ENCODE results near the gene SCAF4. TPM values are rescaled to one million over a fixed set of nuclear protein-coding genes. Genes with fewer than 3 reads are reported as not detected.

SCAF4 gene
- total and polyA plus RNA-seq, 9 of the 15 experiments (the other 6 are each of a cell fraction or from before 2014, with no cell fraction given), result 2.3 to 55.7 (median 17.2) TPM

DNA sequence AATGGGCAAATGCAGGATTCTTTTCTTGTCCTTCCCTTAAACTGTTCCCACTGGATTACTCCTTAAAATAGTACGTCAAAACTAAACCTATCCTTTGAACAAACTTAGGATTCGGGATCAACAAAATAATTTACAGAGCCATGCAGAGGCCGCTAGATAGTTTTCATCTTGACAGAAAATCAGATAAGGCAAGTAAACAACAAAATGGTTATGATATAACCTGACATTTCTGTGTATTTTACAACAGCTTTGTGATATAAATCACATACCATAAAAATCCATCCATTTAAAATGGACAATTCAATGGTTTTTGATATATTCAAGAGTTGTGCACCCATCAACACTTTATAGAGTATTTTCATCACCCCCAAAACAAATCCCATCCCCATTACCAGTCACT lies 11.2 kb downstream of the SCAF4 start:
- H3K4me3 ChIP-seq, result no peak overlapping the region
- no peaks in the 10 kb centered on the region for H3K9me1 ChIP-seq (ENCODE audit: control insufficient read depth, insufficient read depth, low read length)
- POLR2A ChIA-PET, result interaction anchor here (1.5 to 2.0 kb wide), 3 partner anchors 9 to 11 kb away, joined by 3 to 8 read pairs (median 4); no protein-coding TSS in a partner anchor
- peaks cover 33% of the 10 kb centered on the region for H4K20me1 ChIP-seq (replicated peaks; ENCODE audit: control insufficient read depth, insufficient read depth, low read length)
- H3K4me2 ChIP-seq (ENCODE audit: insufficient read depth, low read length), result peak overlapping the region; percentile 66
- CTCF ChIA-PET (ENCODE audit: low intra/inter-chr PET ratio), result interaction anchor here (0.5 kb wide), 1 partner anchor 835 kb away, joined by 3 read pairs; no protein-coding TSS in a partner anchor
- 19% methylated on average over 3 of the region's 3 CpGs for WGBS (ENCODE audit: insufficient coverage, low coverage, missing lambda C conversion rate)
- H3K79me2 ChIP-seq (ENCODE audit: control insufficient read depth, insufficient read depth, low read length), result peaks cover 98% of the 10 kb centered on the region
- no peak overlapping the region for H2AFZ ChIP-seq (ENCODE audit: low read depth, low read length)
- H3K27ac ChIP-seq (ENCODE audit: extremely low read depth, low read depth, low read length), result peak overlapping the region; percentile 39; the same call in 1 of the 3 replicates
- FAIRE-seq (no peak), DNase-seq (ENCODE audit: extremely low read depth in 1 of 4, low spot score in 3 of 4) (no peak), ATAC-seq (no peak)
- H3K9ac ChIP-seq (ENCODE audit: insufficient read depth in 1 of 2, low read depth in 2 of 2, low read length in 2 of 2), result no peak overlapping the region
- no TSS peak for BruUV-seq (replicated peaks)
- in situ Hi-C loops (cut with MboI) (no loop called here), intact Hi-C loops (cut with micrococcal nuclease) (no loop called here)
- H3K36me3 ChIP-seq (ENCODE audit: control insufficient read depth, insufficient read depth, low read length), result peaks cover 22% of the 10 kb centered on the region; the same call in 1 of the 3 replicates
- H3K4me1 ChIP-seq (replicated peaks in 1 of 2; ENCODE audit: control insufficient read depth in 2 of 2, insufficient read depth in 2 of 2, low read length in 2 of 2), result peaks cover 6 to 37% of the 10 kb centered on the region in 2 experiments; a peak in 4 of 5 replicates
- no peaks in the 10 kb centered on the region for H3K27me3 ChIP-seq (ENCODE audit: control insufficient read depth in 2 of 2, insufficient read depth in 2 of 2, low read length in 2 of 2)
- H3K9me3 ChIP-seq (replicated peaks; ENCODE audit: control insufficient read depth, insufficient read depth, low read depth, low read length), result no peaks in the 10 kb centered on the region
- TF ChIP-seq FOXJ2 (tag; IDR thresholded peaks at IDR 0.05) (peak; percentile 73), ZNF668 (CRISPR knock-in tag; IDR thresholded peaks at IDR 0.05) (no peak), DMBX1 (CRISPR knock-in tag; IDR thresholded peaks at IDR 0.05; ENCODE audit: borderline replicate concordance) (no peak), ADNP (tag; IDR thresholded peaks at IDR 0.05) (peak; percentile 47; the same call in 1 of the 2 replicates), SMARCA5 (IDR thresholded peaks at IDR 0.05) (no peak), ZNF41 (CRISPR knock-in tag; conservative IDR thresholded peaks at IDR 0.05) (no peak), TCFL5 (CRISPR knock-in tag; conservative IDR thresholded peaks at IDR 0.05) (no peak), IRF2 (CRISPR knock-in tag; IDR thresholded peaks at IDR 0.05) (no peak), ZNF384 (IDR thresholded peaks at IDR 0.05; ENCODE audit: low read depth, low read length) (no peak), GATA2 (CRISPR knock-in tag; IDR thresholded peaks at IDR 0.05) (0 out of 2 replicates have a peak, but pooled peaks have one; percentile 3), ZNF57 (CRISPR knock-in tag; IDR thresholded peaks at IDR 0.05) (no peak), RFX7 (CRISPR knock-in tag; IDR thresholded peaks at IDR 0.05) (no peak), E2F3 (CRISPR knock-in tag; IDR thresholded peaks at IDR 0.05) (no peak)
- TF ChIP-seq, protein P1, sequence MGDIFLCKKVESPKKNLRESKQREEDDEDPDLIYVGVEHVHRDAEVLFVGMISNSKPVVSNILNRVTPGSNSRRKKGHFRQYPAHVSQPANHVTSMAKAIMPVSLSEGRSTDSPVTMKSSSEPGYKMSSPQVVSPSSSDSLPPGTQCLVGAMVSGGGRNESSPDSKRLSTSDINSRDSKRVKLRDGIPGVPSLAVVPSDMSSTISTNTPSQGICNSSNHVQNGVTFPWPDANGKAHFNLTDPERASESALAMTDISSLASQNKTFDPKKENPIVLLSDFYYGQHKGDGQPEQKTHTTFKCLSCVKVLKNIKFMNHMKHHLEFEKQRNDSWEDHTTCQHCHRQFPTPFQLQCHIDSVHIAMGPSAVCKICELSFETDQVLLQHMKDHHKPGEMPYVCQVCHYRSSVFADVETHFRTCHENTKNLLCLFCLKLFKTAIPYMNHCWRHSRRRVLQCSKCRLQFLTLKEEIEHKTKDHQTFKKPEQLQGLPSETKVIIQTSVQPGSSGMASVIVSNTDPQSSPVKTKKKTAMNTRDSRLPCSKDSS (IDR thresholded peaks at IDR 0.05; ENCODE audit: low read depth, partially characterized antibody), result no peak
- TF ChIP-seq, protein P2, sequence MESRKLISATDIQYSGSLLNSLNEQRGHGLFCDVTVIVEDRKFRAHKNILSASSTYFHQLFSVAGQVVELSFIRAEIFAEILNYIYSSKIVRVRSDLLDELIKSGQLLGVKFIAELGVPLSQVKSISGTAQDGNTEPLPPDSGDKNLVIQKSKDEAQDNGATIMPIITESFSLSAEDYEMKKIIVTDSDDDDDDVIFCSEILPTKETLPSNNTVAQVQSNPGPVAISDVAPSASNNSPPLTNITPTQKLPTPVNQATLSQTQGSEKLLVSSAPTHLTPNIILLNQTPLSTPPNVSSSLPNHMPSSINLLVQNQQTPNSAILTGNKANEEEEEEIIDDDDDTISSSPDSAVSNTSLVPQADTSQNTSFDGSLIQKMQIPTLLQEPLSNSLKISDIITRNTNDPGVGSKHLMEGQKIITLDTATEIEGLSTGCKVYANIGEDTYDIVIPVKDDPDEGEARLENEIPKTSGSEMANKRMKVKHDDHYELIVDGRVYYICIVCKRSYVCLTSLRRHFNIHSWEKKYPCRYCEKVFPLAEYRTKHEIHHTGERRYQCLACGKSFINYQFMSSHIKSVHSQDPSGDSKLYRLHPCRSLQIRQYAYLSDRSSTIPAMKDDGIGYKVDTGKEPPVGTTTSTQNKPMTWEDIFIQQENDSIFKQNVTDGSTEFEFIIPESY (CRISPR knock-in tag; IDR thresholded peaks at IDR 0.05), result no peak
- TF ChIP-seq, protein P3, sequence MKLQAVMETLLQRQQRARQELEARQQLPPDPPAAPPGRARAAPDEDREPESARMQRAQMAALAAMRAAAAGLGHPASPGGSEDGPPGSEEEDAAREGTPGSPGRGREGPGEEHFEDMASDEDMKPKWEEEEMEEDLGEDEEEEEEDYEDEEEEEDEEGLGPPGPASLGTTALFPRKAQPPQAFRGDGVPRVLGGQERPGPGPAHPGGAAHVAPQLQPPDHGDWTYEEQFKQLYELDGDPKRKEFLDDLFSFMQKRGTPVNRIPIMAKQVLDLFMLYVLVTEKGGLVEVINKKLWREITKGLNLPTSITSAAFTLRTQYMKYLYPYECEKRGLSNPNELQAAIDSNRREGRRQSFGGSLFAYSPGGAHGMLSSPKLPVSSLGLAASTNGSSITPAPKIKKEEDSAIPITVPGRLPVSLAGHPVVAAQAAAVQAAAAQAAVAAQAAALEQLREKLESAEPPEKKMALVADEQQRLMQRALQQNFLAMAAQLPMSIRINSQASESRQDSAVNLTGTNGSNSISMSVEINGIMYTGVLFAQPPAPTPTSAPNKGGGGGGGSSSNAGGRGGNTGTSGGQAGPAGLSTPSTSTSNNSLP (IDR thresholded peaks at IDR 0.05; ENCODE audit: borderline replicate concordance, low read depth, low read length), result 0 out of 2 replicates have a peak, but pooled peaks have one; percentile 4

Data from K562 (cell line).